ENCODE data around the gene SCN3A.

SCN3A gene

DNA sequence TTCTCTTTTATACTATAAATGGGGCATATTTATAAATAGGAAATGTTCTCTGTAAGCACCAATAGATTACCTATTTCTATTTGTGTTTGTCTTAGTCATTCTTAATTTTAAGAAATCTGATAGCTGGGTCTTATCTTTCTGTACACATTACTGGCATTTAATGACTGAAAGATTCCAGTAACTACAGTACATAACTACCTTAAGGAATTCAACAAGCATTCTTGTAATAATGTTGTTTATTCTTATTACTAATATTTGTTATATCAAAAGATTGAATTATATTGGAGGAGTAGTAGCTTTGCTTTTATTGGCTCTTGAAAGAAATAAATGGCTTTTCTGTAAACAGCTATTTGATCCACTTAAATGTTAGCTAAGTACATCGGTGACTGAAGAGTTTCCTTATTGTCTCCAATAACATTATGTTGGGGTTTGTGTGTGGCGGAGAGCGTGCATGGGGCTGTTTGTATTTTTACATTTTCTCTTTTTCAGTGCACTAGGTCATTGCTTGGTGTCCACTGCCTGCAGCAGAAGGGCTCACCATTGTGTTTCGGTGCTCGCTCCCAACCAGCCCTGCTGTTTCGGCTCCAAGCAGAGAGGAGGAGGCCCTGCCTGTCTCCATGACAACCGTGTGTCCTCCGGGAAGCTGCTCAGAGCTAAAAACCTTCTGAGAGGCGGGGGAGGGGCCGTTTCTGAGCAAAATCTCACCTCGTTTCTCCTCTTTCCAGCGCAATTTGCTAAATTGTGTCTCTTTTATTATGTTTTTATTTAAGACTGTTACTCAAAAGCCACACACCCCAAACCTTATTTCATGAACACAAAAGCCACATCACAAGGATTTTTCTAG, 136.0 kb downstream of the SCN3A start:
- H3K27ac Mint-ChIP-seq: no peak overlapping the region
- no peaks in the 10 kb centered on the region for H3K36me3 Mint-ChIP-seq (ENCODE audit: low read depth)
- no peak overlapping the region for H3K4me3 Mint-ChIP-seq
- H3K9me3 Mint-ChIP-seq: no peaks in the 10 kb centered on the region
- no peak for ATAC-seq
- no peak for DNase-seq
- H3K27me3 Mint-ChIP-seq: peaks cover 7% of the 10 kb centered on the region
- H3K4me1 Mint-ChIP-seq: no peaks in the 10 kb centered on the region

DNA sequence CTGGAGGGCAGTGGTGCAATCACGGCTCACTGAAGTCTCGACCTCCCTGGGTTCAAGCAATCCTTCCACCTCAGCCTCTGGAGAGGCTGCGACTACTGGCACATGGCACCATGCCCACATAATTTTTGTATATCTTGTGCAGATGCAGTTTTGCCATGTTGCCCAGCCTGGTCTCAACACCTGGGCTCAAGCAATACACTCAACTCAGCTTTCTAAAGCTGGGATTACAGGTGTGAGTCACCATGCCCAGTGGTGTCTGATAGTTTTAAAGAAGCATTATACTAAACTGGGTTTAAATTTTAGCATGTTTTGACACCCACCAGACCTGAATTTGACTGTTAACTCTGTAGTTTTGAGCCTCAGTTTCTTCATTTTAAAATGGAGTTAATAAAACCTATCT, 139.1 kb downstream of the SCN3A start:
- peaks cover 7% of the 10 kb centered on the region for H3K27me3 Mint-ChIP-seq
- no peak for DNase-seq
- ATAC-seq: no peak
- no peak overlapping the region for H3K4me3 Mint-ChIP-seq
- no peak overlapping the region for H3K27ac Mint-ChIP-seq
- no peaks in the 10 kb centered on the region for H3K4me1 Mint-ChIP-seq
- no peaks in the 10 kb centered on the region for H3K9me3 Mint-ChIP-seq
- H3K36me3 Mint-ChIP-seq (ENCODE audit: low read depth): no peaks in the 10 kb centered on the region

DNA sequence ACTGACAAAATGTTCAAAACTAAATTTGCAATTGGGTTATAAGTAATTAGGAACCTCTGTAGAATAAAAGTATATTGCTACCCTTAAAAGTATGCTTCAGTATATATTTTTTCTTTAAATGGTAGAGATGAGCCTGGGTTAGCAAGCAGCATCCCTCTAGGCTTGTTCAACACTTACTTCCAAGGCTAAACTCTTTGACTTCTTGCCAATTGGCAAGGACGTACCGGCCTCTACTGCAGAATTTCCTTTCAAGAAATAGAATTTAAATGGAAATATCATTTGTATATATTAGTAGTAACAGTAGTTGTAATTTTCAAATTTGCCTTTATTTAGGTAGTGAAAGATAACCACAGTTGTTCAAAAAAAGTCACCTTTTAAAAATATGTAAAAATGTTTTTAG, 143.4 kb downstream of the SCN3A start:
- Mint-ChIP-seq H3K36me3 (ENCODE audit: low read depth) (no peaks in the 10 kb centered on the region), H3K4me3 (no peak overlapping the region), H3K27ac (no peak overlapping the region), H3K4me1 (peaks cover 1% of the 10 kb centered on the region), H3K27me3 (no peaks in the 10 kb centered on the region), H3K9me3 (no peaks in the 10 kb centered on the region)
- ATAC-seq (no peak), DNase-seq (no peak)

DNA sequence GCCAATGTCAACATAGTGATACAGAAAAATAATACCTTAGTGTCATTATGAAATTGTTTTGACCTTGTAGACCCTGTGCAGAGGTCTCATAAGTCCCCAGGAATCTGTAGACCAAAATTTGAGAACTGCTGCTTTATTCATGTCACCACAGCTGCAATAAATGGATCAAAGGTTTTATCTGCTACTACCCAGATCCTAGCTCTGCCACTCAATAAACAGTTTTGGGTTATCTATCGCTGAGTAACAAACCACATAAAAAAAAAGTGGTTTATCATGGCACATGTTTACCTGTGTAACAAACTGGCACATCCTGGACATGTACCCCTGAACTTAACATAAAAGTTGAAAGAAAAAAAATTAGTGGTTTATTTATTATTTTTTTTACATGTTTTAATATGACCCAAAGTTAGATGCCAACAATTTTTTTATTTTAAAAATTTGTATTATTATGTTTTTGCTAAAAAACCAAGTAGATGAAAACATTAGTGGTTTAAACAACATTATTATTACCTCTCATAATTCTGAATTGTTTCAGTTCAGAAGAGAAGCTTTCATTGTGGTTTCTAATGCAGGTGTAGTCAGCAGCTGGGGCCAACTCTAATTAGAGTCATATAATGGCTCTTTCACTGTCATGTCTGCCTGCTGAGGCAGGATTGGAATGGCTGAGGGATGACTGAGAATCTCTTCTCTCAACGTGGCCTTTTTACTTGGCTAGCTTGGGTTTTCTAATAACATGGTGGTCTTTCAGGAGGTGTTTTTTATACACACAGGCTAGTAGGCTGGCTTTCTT, 145.2 kb downstream of the SCN3A start:
- H3K4me3 Mint-ChIP-seq: no peak overlapping the region
- peaks cover 13% of the 10 kb centered on the region for H3K4me1 Mint-ChIP-seq
- no peak overlapping the region for H3K27ac Mint-ChIP-seq
- no peaks in the 10 kb centered on the region for H3K9me3 Mint-ChIP-seq
- ATAC-seq (no peak), DNase-seq (no peak)
- H3K27me3 Mint-ChIP-seq: no peaks in the 10 kb centered on the region
- H3K36me3 Mint-ChIP-seq (ENCODE audit: low read depth): no peaks in the 10 kb centered on the region

DNA sequence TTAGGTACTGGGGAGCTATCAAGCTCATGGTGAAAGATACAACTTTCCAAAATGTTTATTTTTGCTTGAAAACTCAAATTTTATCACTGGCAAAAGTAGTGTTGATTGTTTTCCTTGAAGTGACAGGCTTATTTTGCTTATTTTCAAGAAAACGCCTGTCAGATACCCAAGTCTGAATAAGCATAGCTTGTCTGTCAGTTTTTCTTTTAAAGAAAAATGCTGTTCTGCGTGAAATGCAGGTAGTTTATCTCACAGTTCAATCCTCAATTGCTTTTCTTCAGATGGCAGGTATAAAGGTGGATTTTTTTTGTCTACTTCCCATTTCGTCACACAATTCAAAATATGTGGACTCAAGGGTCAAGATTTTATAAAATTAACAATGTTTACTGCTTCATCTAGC, 145.9 kb downstream of the SCN3A start:
- Mint-ChIP-seq H3K36me3 (ENCODE audit: low read depth) (no peaks in the 10 kb centered on the region), H3K27ac (no peak overlapping the region), H3K4me3 (no peak overlapping the region), H3K27me3 (no peaks in the 10 kb centered on the region), H3K9me3 (no peaks in the 10 kb centered on the region), H3K4me1 (peaks cover 13% of the 10 kb centered on the region)
- no peak for ATAC-seq
- DNase-seq: no peak

GRCh38 chr2:165057308-165057707, 146.5 kb downstream of the SCN3A start:
- Mint-ChIP-seq H3K27me3 (peaks cover under 1% of the 10 kb centered on the region), H3K9me3 (no peaks in the 10 kb centered on the region), H3K36me3 (ENCODE audit: low read depth) (no peaks in the 10 kb centered on the region), H3K4me1 (peaks cover 13% of the 10 kb centered on the region), H3K27ac (no peak overlapping the region), H3K4me3 (no peak overlapping the region)
- ATAC-seq (no peak), DNase-seq (no peak)

DNA sequence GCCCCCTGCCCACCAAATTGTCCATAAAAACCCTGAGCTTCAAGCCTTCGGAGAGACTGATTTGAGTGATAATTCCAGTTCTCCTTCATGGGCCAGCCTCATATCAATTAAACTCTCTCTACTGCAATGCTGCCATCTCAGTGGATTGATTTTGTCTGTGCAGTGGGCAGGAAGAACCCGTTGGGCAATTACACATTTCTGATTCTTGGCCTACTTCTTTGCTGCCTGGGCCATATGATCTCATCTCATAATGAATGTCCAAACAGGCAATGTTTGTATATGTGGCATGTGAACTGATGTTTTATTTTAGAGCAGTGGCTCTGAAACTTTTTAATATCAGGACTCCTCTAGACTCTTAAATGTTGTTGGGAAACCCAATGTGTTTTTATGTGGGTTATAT, 147.3 kb downstream of the SCN3A start:
- DNase-seq (no peak), ATAC-seq (no peak)
- H3K27ac Mint-ChIP-seq: no peak overlapping the region
- no peaks in the 10 kb centered on the region for H3K36me3 Mint-ChIP-seq (ENCODE audit: low read depth)
- no peaks in the 10 kb centered on the region for H3K9me3 Mint-ChIP-seq
- H3K4me3 Mint-ChIP-seq: no peak overlapping the region
- H3K27me3 Mint-ChIP-seq: peaks cover 2% of the 10 kb centered on the region
- peaks cover 13% of the 10 kb centered on the region for H3K4me1 Mint-ChIP-seq

- no peaks in the 10 kb centered on the region for H3K36me3 Mint-ChIP-seq (ENCODE audit: low read depth)
- DNase-seq: no peak
- peaks cover 13% of the 10 kb centered on the region for H3K4me1 Mint-ChIP-seq
- no peak overlapping the region for H3K4me3 Mint-ChIP-seq
- ATAC-seq: peak; percentile 80
- no peak overlapping the region for H3K27ac Mint-ChIP-seq
- no peaks in the 10 kb centered on the region for H3K9me3 Mint-ChIP-seq
- H3K27me3 Mint-ChIP-seq: peaks cover 2% of the 10 kb centered on the region
These were observed 148.6 kb downstream of the SCN3A start for GRCh38 chr2:165055082-165055851.

DNA sequence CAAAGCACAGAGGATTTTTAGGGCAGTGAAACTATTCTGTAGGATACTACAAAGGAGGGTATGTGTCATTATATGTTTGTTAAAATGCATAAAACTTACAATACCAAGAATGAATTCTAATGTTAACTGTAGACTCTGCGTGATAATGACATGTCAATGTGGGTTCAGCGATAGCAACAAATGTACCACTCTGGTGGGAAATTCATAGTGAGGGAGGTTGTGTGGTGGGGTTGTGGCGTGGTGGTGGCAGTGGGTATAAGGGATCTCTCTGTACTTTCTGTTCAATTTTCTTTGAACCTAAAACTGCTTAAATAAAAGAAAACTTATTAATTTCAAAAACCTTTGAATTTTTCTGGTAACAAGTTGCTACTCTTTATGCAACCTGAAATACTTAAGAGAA, 149.2 kb downstream of the SCN3A start:
- ATAC-seq (peak; percentile 63), DNase-seq (no peak)
- Mint-ChIP-seq H3K36me3 (ENCODE audit: low read depth) (no peaks in the 10 kb centered on the region), H3K4me3 (no peak overlapping the region), H3K4me1 (peaks cover 13% of the 10 kb centered on the region), H3K9me3 (no peaks in the 10 kb centered on the region), H3K27ac (no peak overlapping the region), H3K27me3 (peaks cover 2% of the 10 kb centered on the region)

DNA sequence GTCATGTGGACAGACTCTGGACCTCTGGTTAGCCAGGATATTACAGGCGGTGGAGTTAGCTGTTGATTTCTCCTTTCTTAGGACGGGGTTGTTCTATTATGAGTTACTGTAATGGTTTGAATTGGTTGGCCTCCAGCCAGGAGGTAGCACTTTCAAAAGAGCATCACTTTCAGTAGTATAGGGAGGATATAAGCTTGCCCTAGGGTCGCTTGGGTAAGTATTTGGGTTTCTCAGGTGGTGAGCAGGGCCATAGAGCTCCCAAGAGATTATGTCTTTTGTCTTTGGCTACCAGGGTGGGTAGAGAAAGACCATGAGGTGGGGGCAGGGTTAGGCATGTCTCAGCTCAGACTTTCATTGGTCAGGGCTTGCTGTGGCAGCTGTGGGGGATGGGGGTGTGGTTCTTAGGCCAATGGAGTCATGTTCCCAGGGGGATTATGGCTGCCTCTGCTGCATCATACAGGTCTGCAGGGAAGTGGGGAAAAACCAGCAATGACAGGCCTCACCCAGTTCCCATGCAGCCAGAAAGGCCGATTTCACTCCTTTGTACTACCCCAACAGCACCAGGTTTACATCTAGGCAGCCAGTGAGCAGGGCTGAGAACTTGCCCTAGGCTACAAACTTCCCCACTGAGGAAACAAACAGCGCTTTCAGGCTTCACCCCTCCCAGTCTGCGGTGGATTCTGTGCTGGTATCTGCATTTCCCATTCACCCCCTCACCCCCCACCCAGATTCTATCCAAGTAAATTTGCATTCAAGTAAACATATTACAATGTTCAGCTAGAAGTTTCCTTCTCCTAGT, 159.1 kb downstream of the SCN3A start:
- Mint-ChIP-seq H3K4me1 (no peaks in the 10 kb centered on the region), H3K27me3 (peaks cover 5% of the 10 kb centered on the region), H3K36me3 (ENCODE audit: low read depth) (no peaks in the 10 kb centered on the region), H3K27ac (no peak overlapping the region), H3K4me3 (no peak overlapping the region), H3K9me3 (no peaks in the 10 kb centered on the region)
- ATAC-seq: no peak
- no peak for DNase-seq
